ENCODE measurements around the gene LAMB3.

DNA sequence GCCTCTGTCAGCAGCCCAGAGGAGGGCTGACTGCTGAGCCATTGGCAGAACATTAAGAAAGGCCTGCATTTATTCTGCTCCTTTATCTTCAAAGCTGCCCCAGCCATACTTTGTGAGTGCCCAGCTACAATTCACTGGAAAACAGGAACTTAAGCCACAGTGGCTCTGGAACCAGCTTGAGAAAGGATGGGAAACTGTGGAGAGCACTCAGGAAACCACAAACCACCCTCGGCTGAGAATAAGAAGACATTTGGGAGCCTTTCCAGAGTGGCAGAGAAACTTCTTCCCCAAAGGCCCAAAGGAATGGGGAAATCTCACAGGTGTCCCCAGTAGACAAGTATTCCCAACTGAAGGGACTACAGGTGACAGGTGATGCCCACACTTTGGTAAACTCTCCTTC, 1.8 kb downstream of the LAMB3 start:
- TF ChIP-seq, protein P1, sequence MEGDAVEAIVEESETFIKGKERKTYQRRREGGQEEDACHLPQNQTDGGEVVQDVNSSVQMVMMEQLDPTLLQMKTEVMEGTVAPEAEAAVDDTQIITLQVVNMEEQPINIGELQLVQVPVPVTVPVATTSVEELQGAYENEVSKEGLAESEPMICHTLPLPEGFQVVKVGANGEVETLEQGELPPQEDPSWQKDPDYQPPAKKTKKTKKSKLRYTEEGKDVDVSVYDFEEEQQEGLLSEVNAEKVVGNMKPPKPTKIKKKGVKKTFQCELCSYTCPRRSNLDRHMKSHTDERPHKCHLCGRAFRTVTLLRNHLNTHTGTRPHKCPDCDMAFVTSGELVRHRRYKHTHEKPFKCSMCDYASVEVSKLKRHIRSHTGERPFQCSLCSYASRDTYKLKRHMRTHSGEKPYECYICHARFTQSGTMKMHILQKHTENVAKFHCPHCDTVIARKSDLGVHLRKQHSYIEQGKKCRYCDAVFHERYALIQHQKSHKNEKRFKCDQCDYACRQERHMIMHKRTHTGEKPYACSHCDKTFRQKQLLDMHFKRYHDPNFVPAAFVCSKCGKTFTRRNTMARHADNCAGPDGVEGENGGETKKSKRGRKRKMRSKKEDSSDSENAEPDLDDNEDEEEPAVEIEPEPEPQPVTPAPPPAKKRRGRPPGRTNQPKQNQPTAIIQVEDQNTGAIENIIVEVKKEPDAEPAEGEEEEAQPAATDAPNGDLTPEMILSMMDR (IDR thresholded peaks at IDR 0.05; ENCODE audit: insufficient read depth, low read depth, low read length): no peak
- no peak for TF ChIP-seq EZH2 (IDR thresholded peaks at IDR 0.05; ENCODE audit: insufficient read depth, low read length)

Measured in astrocyte (in vitro differentiated cells and primary cell).